Measurements from ENCODE around the gene CSRP2.

CSRP2 gene

DNA sequence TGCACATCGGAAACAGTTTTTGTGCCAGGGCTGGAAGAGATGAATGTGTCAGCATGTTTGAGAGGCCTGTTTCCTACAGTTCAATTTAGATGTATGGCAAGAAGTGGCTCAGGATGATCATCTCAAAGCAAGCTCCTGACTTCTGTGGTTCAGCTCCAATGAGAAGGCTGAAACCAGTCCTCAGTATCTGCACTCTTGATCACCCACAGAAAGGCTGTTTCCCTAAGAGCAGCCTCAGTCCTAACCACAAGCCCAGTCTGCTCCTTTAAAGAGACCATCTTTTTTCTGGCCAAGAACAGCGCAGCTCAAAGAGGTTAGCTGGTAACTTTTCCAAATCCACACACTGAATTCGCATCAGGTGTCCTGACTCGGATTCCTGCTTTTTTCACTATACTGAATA is 19.2 kb downstream of the CSRP2 start:
- no peak for DNase-seq

DNA sequence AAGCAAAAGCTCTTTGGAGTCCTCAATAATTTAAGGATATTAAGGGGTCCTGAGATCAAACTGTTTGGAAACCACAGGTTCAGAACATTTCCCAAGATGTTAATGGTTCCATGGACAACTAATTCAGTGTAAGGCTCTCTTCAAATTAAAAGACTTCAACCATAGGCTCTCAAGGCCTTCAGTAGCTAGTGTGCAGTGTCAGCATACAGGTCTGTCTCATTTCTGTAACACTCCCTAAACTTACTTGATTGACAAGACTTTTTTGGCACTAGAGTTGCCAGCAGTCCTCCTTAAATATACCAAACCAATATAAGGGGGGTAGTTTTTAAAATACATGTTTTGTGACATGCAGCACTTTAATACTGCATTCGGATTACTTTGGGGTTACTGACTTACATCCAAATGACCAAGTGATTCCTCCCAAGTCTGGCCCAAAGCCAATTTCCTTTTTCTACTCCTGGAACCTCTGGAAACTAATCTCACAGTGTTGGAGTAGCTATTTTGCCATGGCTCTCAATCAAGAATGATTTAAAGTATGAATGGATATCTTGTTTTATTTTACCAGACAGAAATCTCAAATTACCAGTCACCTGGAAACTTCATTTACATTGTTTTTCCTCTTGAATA is 22.7 kb downstream of the CSRP2 start:
- no peak for DNase-seq

- DNase-seq = no peak
Measured at GRCh38 chr12:76855271-76855670, 23.5 kb downstream of the CSRP2 start.

- no peak for DNase-seq
Measured at GRCh38 chr12:76852106-76852505, 26.7 kb downstream of the CSRP2 start.

- no peak for DNase-seq
Measured at GRCh38 chr12:76848132-76848531, 30.7 kb downstream of the CSRP2 start.

GRCh38 chr12:76847260-76847659 is 31.6 kb downstream of the CSRP2 start:
- no peak for DNase-seq

DNA sequence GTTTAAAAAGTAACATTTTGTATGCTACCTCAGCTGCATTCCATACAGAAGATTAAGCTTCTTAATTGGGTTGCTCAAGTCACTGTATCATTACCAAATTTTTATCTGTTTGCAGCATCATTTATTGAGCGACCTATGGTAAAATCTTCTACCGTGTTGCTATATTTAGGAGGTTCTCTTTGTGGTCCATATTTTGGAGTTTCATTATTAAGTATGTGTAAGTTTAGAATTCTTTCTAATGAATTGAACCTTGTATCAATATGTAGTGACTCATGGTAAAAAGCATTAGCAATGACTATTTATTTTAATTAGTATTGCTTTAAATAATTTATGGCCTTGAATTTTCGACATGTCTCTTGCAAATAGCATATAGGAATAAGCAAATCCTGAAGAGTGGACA is 42.2 kb downstream of the CSRP2 start:
- DNase-seq = no peak

DNA sequence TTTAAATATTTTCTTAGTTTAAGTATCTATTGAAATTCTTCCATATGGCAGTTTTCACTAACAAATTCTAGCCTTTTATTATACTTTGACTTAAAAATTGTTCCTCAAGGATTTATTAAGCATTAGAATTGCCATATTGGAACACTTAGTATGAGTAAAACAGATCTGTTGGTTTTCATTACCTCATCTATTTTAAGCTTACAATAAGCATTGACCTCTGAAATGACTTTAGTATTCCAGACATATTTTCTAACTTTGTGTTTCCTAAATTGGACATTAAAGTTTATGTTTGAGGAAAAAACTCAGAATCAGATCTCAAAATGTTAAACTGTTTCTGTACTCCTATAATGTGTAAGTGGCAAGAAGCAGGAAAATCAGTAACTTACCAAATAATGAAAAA is 48.4 kb downstream of the CSRP2 start:
- DNase-seq = no peak

DNA sequence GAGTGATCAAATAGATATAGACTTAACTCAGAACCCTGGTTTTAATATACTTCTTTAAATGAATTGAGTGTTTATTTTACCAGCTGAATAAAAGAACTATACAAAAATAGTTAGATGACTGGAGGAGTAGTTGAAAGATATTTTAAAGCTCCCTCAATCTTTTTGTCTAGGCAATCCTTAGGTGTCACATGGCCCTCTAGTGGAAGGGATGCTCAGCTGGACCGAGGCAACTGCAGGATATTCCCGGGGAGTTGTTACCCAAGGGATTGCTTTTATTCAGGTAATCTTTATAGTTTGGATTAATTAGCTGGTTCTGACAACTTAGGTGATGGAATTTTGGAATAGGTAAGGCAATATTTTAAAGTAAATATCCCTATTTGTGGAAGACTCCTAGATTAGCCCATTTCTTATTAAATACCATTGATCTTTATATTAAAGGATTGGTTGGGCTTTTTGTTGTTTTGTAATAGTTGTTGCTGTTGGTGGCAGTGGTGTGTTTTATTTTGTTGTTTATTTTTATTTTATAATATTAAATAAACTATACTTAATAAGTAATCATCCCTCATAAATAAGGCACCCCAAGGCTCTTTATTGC is 57.8 kb downstream of the CSRP2 start:
- DNase-seq = no peak

DNA sequence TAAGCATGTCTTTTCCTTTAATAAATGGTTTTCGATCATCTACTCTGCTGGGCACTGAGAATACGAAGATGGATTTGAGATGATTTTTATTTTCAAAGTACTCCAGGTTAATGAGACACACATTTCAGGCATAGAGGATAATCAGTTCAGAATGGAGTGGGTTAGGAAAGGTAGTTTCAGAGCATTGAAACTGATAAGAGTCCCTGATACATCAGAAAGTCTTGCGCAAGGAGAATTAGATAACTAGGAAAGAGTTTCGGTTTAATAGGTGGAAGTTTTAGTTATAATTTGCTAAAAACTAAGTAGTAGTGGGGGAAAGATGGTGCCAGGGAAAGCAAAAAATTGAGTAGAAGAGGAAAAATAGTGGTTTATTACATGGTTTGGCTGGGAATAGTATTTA is 64.8 kb downstream of the CSRP2 start:
- DNase-seq = no peak

DNA sequence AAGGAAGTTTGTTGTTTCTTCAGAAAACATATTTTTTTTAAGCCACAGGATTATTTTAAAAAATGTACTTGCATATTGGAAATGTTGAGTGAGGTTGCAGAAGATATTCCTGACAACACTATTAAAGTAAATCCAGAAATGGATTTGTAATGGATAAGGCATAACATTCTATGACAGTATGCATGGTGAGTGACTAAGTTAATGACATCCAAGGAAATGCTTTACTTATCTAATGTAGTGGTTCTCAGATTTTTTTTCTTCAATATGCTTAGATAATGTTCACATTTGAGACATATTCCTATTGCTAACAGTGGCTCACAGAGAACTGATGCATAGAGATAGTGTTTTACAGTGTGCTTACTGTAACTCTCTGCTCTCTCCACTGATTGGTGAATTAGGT is 65.6 kb downstream of the CSRP2 start:
- no peak for DNase-seq

DNA sequence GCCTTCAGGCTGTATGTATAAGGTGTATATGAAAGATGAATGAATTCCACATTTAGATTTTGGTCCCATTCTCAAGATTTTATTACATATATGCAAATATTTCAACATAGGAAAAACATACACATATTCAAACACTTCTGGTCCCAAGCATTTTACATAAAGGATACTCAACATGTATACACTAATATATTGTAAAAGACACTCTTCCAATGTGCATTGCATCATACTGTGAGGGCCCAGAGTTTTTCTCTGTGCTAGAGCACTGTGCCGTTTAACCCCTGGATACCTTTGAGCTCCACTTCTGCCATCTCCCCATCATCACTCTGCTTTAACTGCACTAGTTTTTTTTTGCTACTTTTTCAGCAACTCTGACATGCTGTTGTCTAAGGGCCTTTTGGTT is 66.8 kb downstream of the CSRP2 start:
- no peak for DNase-seq

DNA sequence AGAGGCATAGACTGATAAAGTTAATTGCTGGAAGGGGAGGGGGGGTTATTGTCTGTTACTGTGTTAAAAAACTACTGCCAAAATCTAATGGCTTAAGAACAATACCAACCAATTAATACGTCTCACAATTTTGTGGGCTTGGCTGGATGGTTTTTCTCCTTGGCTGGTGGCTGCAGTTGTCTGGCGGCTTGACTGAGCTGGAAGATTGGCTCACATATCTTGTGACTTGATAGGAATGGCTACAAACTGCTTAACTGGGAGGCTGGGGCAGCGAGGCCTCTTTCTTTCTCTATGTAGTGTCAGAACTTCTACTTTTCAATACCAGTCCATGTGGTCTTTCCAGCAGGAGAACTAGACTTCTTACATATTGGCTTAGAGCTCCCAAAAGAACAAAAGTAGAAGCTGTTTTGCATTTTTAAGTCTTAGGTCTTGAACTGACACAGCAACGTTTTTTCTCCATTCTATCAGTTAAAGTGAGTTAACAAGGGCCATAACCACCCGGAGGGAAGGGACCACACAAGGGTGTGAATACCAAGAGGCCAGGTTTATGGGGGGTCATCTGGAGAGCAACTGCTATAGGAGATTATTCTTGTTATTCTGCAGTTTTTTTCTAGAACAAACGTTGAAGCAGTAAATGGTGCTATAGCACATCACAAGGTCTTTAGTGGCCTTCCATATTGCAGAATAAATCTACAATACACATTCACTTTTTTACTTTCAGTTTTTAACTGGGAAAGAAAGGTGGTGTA is 68.0 kb downstream of the CSRP2 start:
- no peak for DNase-seq
